Activated CD8-positive, alpha-beta memory T cell treated with anti-CD3 and anti-CD28 coated beads for 36 hours (primary cell): ENCODE data around the gene PCDHGB7. TPM values are rescaled to one million over a fixed set of nuclear protein-coding genes. Genes with fewer than 3 reads are reported as not detected.
"Not testable (repeated sequence)": the region's sequence is repeated elsewhere in the genome, so short reads cannot be mapped to it uniquely, and the experiment has no call there.

Experiments used
- CTCF ChIA-PET: fragments of 350-600 bp; sonication (Branson Sonifier 250); formaldehyde crosslinking; loops from one replicate; lab custom pipeline; 2021; ENCODE audit warnings: antibody characterized with exemption; lab: Charles Lee
- POLR2A ChIA-PET: fragments of 350-600 bp; sonication (Branson Sonifier 250); formaldehyde crosslinking; loops from one replicate; lab custom pipeline; 2021; ENCODE audit warnings: antibody characterized with exemption; lab: Charles Lee
- total RNA-seq, 2 experiments: library from RNA; stranded (reverse); gene quantifications; one replicate each; pipeline ENCODE4 v1.2.3, GENCODE V29; 2021

Gene PCDHGB7
- total RNA-seq, 2 experiments from 2014 or later, result not detected

DNA sequence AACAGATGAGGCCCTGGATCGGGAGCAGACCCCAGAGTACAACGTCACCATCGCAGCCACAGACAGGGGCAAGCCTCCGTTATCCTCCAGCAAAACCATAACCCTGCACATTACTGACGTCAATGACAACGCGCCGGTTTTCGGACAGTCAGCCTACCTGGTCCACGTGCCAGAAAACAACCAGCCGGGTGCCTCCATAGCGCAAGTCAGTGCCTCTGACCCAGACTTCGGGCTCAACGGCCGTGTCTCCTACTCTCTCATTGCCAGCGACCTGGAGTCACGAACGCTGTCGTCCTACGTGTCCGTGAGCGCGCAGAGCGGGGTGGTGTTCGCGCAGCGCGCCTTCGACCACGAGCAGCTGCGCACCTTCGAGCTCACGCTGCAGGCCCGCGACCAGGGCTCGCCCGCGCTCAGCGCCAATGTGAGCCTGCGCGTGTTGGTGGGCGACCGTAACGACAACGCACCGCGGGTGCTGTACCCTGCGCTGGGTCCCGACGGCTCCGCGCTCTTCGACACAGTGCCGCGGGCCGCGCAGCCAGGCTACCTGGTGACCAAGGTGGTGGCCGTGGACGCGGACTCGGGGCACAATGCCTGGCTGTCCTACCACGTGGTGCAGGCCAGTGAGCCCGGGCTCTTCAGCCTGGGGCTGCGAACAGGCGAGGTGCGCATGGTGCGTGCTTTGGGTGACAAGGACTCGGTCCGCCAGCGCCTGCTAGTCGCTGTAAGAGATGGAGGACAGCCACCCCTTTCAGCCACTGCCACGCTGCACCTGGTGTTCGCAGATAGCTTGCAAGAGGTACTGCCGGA is 1.8 kb downstream of the PCDHGB7 start:
- ChIA-PET POLR2A (no interaction called here), CTCF (interaction anchor here (1.2 kb wide), 1 partner anchor 49 kb away, joined by 3 read pairs; the partner anchor contains the start of gene PCDHGB3)

DNA sequence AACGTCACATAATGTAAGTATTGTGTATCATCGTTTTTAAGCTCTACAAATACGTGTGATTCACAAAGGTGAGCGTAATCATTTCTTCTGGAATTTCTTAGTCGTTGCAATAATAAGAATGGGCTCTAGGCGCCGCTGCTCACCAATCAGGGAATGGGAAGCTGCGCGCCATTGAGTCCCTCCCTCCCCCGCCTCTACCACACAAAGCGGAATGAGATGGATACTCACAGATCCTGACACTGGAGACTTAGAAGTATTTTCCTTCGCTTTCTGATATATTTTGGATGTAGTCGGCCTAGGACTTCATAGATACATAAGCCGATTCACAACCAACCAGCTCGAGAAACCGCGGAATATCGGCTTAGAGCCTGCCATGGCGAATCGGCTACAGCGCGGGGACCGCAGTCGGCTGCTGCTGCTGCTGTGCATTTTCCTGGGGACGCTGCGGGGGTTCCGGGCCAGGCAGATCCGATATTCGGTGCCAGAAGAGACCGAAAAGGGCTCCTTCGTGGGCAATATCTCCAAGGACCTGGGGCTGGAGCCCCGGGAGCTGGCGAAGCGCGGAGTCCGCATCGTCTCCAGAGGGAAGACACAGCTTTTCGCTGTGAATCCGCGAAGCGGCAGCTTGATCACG is 3.5 kb downstream of the PCDHGB7 start, which contains the start of gene PCDHGA11:
PCDHGA11 (plus strand) TSS at position 197 of the 634 bp plus-strand sequence; CDS start at position 374, 177 bp downstream.
- POLR2A ChIA-PET, result no interaction called here
- CTCF ChIA-PET, result interaction anchor here (1.1 to 2.0 kb wide), 6 partner anchors 8 to 565 kb away, joined by 3 to 7 read pairs (median 4); partner anchors contain the start of genes PCDHGA10, PCDHGA12 and PCDHGB3

DNA sequence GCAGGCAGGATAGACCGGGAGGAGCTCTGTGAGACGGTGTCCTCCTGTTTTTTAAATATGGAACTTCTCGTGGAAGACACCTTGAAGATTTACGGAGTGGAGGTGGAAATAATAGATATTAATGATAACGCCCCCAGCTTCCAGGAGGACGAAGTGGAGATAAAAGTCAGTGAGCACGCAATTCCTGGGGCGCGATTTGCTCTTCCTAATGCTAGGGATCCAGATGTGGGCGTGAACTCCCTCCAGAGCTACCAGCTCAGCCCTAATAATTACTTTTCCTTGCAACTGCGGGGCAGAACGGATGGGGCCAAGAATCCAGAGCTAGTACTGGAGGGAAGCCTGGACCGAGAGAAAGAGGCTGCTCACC is 4.0 kb downstream of the PCDHGB7 start:
- CTCF ChIA-PET, result interaction anchor here (1.1 to 2.0 kb wide), 6 partner anchors 9 to 565 kb away, joined by 3 to 7 read pairs (median 4); partner anchors contain the start of genes PCDHGA10 and PCDHGA12
- POLR2A ChIA-PET, result no interaction called here

DNA sequence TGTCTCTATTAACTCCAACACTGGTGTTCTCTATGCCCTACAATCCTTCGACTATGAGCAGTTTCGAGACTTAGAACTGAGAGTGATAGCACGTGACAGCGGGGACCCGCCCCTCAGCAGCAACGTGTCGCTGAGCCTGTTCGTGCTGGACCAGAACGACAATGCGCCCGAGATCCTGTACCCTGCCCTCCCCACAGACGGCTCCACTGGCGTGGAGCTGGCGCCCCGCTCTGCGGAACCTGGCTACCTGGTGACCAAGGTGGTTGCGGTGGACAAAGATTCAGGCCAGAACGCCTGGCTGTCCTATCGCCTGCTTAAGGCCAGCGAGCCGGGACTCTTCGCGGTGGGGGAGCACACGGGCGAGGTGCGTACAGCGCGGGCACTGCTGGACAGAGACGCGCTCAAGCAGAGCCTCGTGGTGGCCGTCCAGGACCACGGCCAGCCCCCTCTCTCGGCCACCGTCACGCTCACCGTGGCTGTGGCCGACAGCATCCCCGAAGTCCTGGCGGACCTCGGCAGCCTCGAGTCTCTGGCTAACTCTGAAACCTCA is 5.3 kb downstream of the PCDHGB7 start:
- POLR2A ChIA-PET, result no interaction called here
- CTCF ChIA-PET, result interaction anchor here (1.1 to 1.3 kb wide), 2 partner anchors 95 to 136 kb away, joined by 3 read pairs; no protein-coding TSS in a partner anchor

DNA sequence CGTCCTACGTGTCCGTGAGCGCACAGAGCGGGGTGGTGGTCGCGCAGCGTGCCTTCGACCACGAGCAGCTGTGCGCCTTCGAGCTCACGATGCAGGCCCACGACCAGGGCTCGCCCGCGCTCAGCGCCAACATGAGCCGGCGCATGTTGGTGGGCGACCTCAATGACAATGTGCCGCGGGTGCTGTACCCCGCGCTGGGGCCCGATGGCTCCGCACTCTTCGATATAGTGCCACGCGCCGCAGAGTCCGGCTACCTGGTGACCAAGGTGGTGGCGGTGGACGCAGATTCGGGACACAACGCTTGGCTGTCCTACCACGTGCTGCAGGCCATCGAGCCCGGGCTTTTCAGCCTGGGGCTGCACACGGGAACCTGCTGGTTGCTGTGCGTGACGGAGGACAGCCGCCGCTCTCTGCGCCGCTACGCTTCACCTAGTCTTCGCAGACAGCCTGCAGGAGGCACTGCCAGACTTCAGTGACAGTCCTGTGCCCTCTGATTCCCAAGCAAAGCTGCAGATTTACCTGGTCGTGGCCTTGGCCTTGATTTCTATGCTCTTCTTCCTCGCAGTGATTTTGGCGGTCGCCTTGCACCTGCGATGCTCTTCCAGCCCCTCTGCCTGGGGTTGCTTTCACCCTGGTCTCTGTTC is 10.4 kb downstream of the PCDHGB7 start:
- POLR2A ChIA-PET, result no interaction called here
- CTCF ChIA-PET, result no interaction called here

DNA sequence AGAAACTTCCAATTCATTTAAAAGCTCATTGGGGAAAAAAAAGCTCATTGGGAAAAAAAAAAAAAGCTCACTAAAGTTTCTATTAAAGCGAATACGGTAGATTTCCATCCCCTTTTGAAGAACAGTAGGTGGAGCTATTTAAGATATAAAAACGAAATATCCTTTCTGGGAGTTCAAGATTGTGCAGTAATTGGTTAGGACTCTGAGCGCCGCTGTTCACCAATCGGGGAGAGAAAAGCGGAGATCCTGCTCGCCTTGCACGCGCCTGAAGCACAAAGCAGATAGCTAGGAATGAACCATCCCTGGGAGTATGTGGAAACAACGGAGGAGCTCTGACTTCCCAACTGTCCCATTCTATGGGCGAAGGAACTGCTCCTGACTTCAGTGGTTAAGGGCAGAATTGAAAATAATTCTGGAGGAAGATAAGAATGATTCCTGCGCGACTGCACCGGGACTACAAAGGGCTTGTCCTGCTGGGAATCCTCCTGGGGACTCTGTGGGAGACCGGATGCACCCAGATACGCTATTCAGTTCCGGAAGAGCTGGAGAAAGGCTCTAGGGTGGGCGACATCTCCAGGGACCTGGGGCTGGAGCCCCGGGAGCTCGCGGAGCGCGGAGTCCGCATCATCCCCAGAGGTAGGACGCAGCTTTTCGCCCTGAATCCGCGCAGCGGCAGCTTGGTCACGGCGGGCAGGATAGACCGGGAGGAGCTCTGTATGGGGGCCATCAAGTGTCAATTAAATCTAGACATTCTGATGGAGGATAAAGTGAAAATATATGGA is 13.0 kb downstream of the PCDHGB7 start, which contains the start of gene PCDHGA12:
PCDHGA12 (plus strand) TSS at position 176 of the 782 bp plus-strand sequence; CDS start at position 429, 253 bp downstream.
- ChIA-PET CTCF (interaction anchor here (1.2 to 2.1 kb wide), 6 partner anchors 9 to 304 kb away, joined by 3 to 7 read pairs (median 4); partner anchors contain the start of genes PCDHGA10, PCDHGA11 and PCDHGB4), POLR2A (interaction anchor here (0.6 kb wide), 2 partner anchors 9 to 133 kb away, joined by 3 read pairs; no protein-coding TSS in a partner anchor)

DNA sequence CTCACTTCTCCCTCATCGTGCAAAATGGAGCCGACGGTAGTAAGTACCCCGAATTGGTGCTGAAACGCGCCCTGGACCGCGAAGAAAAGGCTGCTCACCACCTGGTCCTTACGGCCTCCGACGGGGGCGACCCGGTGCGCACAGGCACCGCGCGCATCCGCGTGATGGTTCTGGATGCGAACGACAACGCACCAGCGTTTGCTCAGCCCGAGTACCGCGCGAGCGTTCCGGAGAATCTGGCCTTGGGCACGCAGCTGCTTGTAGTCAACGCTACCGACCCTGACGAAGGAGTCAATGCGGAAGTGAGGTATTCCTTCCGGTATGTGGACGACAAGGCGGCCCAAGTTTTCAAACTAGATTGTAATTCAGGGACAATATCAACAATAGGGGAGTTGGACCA is 13.8 kb downstream of the PCDHGB7 start:
- CTCF ChIA-PET, result interaction anchor here (1.2 to 2.1 kb wide), 5 partner anchors 10 to 305 kb away, joined by 3 to 7 read pairs (median 4); partner anchors contain the start of genes PCDHGA10, PCDHGA11 and PCDHGB4
- POLR2A ChIA-PET, result no interaction called here

DNA sequence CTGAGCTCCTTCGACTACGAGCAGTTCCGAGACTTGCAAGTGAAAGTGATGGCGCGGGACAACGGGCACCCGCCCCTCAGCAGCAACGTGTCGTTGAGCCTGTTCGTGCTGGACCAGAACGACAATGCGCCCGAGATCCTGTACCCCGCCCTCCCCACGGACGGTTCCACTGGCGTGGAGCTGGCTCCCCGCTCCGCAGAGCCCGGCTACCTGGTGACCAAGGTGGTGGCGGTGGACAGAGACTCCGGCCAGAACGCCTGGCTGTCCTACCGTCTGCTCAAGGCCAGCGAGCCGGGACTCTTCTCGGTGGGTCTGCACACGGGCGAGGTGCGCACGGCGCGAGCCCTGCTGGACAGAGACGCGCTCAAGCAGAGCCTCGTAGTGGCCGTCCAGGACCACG is 14.8 kb downstream of the PCDHGB7 start:
- POLR2A ChIA-PET, CTCF ChIA-PET: not testable (repeated sequence)

DNA sequence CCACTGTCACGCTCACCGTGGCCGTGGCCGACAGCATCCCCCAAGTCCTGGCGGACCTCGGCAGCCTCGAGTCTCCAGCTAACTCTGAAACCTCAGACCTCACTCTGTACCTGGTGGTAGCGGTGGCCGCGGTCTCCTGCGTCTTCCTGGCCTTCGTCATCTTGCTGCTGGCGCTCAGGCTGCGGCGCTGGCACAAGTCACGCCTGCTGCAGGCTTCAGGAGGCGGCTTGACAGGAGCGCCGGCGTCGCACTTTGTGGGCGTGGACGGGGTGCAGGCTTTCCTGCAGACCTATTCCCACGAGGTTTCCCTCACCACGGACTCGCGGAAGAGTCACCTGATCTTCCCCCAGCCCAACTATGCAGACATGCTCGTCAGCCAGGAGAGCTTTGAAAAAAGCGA is 15.2 kb downstream of the PCDHGB7 start:
- POLR2A ChIA-PET, CTCF ChIA-PET: not testable (repeated sequence)

DNA sequence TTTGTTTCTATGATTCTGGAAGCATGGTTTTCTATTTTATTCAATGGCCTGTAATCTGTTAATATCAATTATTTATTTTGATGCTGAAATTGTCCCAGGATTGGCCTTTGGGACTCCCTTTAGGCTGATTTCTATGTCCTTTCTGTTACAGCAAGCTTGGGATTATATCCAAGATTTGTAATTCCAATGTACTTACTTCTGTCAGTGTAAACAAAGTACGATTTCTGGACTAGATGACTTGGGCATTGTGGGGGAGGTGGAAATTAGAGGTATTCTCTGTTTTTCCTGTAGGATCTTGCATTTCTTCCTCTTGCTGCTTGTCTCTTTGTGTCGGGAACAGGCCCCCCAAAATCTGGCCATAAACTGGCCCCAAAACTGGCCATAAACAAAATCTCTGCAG is 16.5 kb downstream of the PCDHGB7 start:
- CTCF ChIA-PET, result no interaction called here
- POLR2A ChIA-PET, result no interaction called here

DNA sequence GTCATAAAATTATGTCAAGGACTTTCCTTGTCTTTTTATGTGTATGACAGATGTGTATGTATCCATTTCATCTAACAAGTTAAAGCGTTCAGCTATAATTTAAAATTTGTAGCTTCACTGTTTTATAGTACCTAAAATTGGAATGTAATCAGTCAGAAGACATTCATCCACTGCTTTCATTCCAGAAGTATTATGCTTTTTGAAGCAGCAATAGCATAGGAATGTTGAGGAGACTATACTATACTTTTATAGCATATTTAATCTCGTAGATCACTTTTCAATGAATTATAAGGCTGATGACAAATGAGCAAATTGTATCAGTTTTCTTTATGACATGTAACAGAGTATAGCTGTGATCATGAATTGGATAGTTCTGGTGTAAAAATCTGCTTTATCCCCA is 19.7 kb downstream of the PCDHGB7 start:
- POLR2A ChIA-PET, result no interaction called here
- CTCF ChIA-PET, result no interaction called here

DNA sequence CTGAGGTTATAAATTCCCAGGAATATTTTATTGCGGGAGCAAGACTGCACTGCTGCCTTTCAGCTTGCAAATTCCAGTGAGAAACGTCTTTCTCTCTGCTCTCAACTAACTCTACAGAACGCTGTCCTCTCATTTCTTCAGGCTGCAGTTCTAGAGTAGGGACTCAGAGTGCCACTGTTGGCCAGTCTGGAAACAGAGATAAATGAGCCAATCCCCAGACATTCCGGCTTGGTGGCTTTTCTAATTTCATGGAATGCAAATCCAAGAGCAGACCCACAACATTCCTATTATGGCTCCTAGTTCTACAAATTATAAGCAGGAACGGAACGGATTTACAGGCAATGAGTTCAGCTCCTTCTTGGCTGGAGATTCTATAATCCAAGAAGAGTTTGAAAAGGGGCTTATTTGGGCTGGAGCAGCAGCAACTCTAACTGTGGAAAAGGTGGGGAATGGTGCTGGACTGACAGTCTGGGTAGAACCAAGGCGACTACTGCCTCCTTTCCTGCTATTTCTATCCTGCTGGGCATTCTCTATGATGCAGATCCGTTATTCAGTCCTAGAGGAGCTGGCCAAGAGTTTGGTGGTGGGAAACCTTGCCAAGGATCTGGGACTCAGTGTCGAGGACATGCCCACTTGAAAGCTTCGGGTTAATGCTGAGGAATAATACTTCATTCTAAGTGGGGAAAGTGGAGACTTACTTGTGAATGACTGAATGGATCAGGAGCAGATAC is 22.1 kb downstream of the PCDHGB7 start:
- CTCF ChIA-PET, result interaction anchor here (1.3 kb wide), 1 partner anchor 71 kb away, joined by 3 read pairs; no protein-coding TSS in a partner anchor
- POLR2A ChIA-PET, result interaction anchor here (0.7 kb wide), 1 partner anchor 9 kb away, joined by 3 read pairs; the partner anchor contains the start of gene PCDHGA12

DNA sequence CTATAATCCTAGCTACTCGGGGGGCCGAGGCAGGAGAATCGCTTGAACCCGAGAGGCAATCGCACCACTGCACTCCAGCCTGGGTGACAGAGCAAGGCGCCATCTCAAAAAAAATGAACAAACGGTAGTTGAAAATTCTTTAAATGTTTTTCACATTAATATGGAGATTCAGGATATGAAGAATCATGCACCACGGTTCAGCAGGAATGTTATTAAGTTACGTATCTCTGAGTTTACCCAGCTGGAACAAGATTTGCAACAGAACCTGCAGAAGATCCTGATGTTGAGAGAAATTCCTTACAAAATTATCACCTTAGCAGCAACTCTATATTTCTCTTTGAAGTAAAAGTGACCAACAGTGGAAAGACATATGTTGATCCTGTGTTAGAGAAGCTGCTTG is 22.9 kb downstream of the PCDHGB7 start:
- ChIA-PET POLR2A (no interaction called here), CTCF (no interaction called here)

DNA sequence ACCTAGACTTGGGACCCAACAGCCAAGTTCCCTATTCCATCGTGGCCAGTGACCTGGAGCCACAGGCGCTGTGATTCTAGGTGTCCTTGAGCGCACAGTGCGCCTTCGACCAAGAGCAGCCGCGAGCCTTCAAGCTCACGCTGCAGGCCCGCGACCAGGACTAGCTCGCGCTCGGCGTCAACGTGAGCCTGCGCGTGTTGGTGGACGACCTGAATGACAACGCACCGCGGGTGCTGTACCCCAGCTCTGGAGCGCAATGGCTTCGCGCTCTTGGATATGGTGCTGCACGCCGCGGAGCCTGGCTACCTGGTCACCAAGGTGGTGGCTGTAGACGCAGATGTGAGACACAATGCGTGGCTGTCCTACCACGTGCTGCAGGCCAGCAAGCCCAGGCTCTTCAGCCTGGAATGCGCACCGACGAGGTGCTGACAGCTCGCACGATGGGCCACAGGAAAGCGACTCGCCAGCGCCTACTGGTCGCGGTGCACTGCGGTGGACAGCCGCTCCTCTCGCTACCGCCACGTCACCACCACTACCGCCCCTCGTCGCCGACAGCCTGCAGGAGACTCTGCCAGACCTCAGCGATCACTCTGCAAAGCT is 24.2 kb downstream of the PCDHGB7 start:
- ChIA-PET CTCF (interaction anchor here (0.8 kb wide), 1 partner anchor 36 kb away, joined by 3 read pairs; no protein-coding TSS in a partner anchor), POLR2A (no interaction called here)

DNA sequence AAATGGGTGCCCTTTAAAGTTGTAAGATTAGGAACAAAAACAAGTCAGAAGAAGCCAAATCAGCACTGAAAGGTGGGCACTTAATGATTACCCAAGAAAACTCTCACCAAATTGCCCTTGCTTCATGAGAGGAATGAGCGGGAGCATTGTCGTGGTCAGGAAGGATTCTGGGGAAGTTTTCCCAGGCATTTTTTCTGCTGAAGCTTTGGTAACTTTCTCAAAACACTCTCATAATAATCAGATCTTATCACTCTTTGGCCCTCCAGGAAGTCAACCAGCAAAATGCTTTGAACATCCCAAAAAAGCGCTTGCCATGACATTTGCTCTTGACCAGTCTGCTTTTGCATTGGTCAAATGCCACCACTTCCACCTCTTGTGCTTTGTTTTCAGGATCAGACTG is 47.9 kb downstream of the PCDHGB7 start:
- ChIA-PET POLR2A (interaction anchor here (0.6 kb wide), 1 partner anchor 84 kb away, joined by 3 read pairs; no protein-coding TSS in a partner anchor), CTCF (no interaction called here)
